ENCODE data around the gene MED27. TPM values are rescaled to one million over a fixed set of nuclear protein-coding genes. Genes with fewer than 3 reads are reported as not detected.

Gene MED27
- polyA plus RNA-seq, 4 donors: 10.8 to 17.8 (median 11.0) TPM

DNA sequence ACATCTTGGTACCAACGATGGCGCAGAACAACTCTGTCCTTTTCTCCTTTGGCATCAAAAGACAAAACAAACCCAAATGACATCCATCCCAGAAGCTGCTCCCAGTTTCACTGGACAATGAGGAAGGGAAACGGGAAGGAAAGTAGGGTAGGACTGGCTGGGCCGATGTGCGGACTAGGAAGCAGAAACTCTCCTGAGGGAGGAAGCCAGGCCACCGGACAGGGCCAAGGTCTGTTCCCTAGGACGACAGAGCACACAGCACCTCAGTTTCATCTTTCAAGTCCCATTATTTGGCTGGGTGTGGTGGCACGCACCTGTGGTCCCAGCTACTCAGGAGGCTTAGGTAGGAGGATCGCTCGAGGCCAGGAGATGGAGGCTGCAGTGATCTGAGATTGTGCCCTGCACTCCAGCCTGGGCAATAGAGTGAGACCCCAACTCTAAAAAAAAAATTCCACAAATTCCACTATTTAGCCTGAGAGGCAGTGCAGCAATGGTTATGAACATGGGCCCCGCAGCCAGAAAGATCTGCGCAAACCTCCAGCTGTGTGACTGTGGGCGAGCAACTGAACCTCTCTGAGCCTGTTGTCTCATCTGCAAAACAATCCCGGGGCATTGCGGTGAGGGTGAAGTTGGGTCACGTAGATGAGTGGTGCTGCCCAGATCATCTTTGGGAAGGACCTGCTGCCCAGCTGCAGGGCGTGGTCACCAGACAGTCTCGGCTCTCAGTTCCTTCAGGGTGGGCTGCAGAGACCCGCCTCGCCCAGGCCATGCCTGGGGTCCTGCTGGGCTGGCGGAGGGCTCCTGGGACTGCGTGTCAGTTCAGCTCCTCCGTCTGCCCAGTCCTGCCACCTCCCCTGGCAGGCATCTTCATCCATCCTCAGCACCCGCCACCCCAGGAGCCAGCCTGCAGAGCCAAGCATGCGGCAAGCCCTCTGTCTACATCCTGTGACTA, 238.6 kb downstream of the MED27 start:
- H3K27ac ChIP-seq (ENCODE audit: low read depth in 1 of 3, low read length in 2 of 3): peak overlapping the region in 1 of 3 donors; percentile 20
- H3K9me3 ChIP-seq (ENCODE audit: control insufficient read depth in 2 of 2, insufficient read depth in 1 of 2, low read depth in 1 of 2, low read length in 1 of 2): no peaks in the 10 kb centered on the region
- FAIRE-seq (no peak), DNase-seq (no peak)
- H3K27me3 ChIP-seq (ENCODE audit: control insufficient read depth in 3 of 3, insufficient read depth in 3 of 3, low read length in 3 of 3): peaks cover 0 to 7% (median 0%) of the 10 kb centered on the region in 3 donors
- H3K4me1 ChIP-seq (ENCODE audit: control insufficient read depth in 3 of 3, insufficient read depth in 2 of 3, low read depth in 1 of 3, low read length in 2 of 3): no peaks in the 10 kb centered on the region
- H3K4me3 ChIP-seq (ENCODE audit: low read depth in 1 of 3, low read length in 3 of 3): no peak overlapping the region
- 84 to 89% (median 85%) methylated on average over 25 of the region's 25 CpGs for WGBS, 3 donors
- H3K36me3 ChIP-seq (ENCODE audit: control insufficient read depth in 3 of 3, insufficient read depth in 2 of 3, low read depth in 1 of 3, low read length in 3 of 3): no peaks in the 10 kb centered on the region

- WGBS, 3 donors: 80 to 82% (median 82%) methylated on average over 8 of the region's 8 CpGs
- FAIRE-seq: no peak
Measured at GRCh38 chr9:131840220-131840619, 239.4 kb downstream of the MED27 start.

GRCh38 chr9:131839281-131840084, 240.2 kb downstream of the MED27 start:
- no peaks in the 10 kb centered on the region for H3K36me3 ChIP-seq (ENCODE audit: control insufficient read depth in 3 of 3, insufficient read depth in 2 of 3, low read depth in 1 of 3, low read length in 3 of 3)
- DNase-seq (peak in 1 of 2 donors; percentile 5), FAIRE-seq (no peak)
- no peaks in the 10 kb centered on the region for H3K4me1 ChIP-seq (ENCODE audit: control insufficient read depth in 3 of 3, insufficient read depth in 2 of 3, low read depth in 1 of 3, low read length in 2 of 3)
- no peak overlapping the region for H3K4me3 ChIP-seq (ENCODE audit: low read depth in 1 of 3, low read length in 3 of 3)
- peak overlapping the region in 1 of 3 donors; percentile 68 for H3K27ac ChIP-seq (ENCODE audit: low read depth in 1 of 3, low read length in 2 of 3)
- peaks cover 0 to 20% (median 0%) of the 10 kb centered on the region in 3 donors for H3K27me3 ChIP-seq (ENCODE audit: control insufficient read depth in 3 of 3, insufficient read depth in 3 of 3, low read length in 3 of 3)
- 74 to 81% (median 76%) methylated on average over 21 to 22 of the region's 22 CpGs for WGBS, 3 donors
- H3K9me3 ChIP-seq (ENCODE audit: control insufficient read depth in 2 of 2, insufficient read depth in 1 of 2, low read depth in 1 of 2, low read length in 1 of 2): no peaks in the 10 kb centered on the region

More at GRCh38 chr9:131840220-131840619, 239.4 kb downstream of the MED27 start:
- H3K27me3 ChIP-seq (ENCODE audit: control insufficient read depth in 3 of 3, insufficient read depth in 3 of 3, low read length in 3 of 3): peaks cover 0 to 13% (median 0%) of the 10 kb centered on the region in 3 donors
- H3K36me3 ChIP-seq (ENCODE audit: control insufficient read depth in 3 of 3, insufficient read depth in 2 of 3, low read depth in 1 of 3, low read length in 3 of 3): no peaks in the 10 kb centered on the region
- H3K4me3 ChIP-seq (ENCODE audit: low read depth in 1 of 3, low read length in 3 of 3): no peak overlapping the region
- H3K9me3 ChIP-seq (ENCODE audit: control insufficient read depth in 2 of 2, insufficient read depth in 1 of 2, low read depth in 1 of 2, low read length in 1 of 2): no peaks in the 10 kb centered on the region
- peak overlapping the region in 1 of 3 donors; percentile 68 for H3K27ac ChIP-seq (ENCODE audit: low read depth in 1 of 3, low read length in 2 of 3)
- no peaks in the 10 kb centered on the region for H3K4me1 ChIP-seq (ENCODE audit: control insufficient read depth in 3 of 3, insufficient read depth in 2 of 3, low read depth in 1 of 3, low read length in 2 of 3)
- DNase-seq: no peak

DNA sequence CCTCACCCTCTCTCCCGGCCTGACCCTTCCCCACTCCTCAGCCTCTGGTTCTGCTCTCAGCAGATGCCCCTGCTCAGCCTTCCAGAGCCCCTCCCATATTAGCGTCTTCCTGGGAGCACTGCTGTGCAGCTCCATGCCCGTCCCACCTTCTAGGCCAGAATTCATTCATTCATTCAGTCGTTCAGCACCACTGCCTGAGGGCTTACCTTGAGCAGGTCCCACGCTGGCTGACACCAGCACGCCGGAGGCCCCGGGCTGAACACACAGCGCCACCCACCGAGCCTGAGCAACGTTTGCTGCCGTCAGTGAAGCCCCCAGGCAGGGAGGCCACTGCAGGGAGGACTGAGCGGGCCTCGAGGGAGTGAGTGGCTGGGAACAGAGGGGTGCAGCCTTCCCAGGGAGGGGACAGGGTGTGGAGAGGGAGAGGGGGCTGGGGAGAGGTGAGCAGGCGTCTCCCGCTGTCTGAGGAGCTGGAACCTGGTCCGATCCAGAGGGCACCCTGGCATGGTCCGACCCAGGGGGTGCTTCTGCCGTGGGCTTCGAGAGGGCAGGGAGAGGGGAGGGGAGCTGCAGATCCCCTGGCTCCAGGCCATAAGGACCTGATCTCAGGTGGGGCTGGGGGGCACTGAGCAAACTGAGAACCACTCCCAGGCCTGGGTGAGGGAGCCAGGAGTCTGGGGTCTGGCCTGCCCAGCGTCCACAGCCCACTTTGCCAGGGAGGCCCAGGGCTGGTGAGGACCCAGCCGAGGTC, 241.0 kb downstream of the MED27 start:
- Histone ChIP-seq H3K4me3 (ENCODE audit: low read depth in 1 of 3, low read length in 3 of 3) (no peak overlapping the region), H3K9me3 (ENCODE audit: control insufficient read depth in 2 of 2, insufficient read depth in 1 of 2, low read depth in 1 of 2, low read length in 1 of 2) (peaks cover 4 to 6% of the 10 kb centered on the region in 2 donors), H3K27ac (ENCODE audit: low read depth in 1 of 3, low read length in 2 of 3) (peak overlapping the region in 1 of 3 donors; percentile 63), H3K27me3 (ENCODE audit: control insufficient read depth in 3 of 3, insufficient read depth in 3 of 3, low read length in 3 of 3) (peaks cover 0 to 23% (median under 1%) of the 10 kb centered on the region in 3 donors), H3K4me1 (ENCODE audit: control insufficient read depth in 3 of 3, insufficient read depth in 2 of 3, low read depth in 1 of 3, low read length in 2 of 3) (no peaks in the 10 kb centered on the region), H3K36me3 (ENCODE audit: control insufficient read depth in 3 of 3, insufficient read depth in 2 of 3, low read depth in 1 of 3, low read length in 3 of 3) (no peaks in the 10 kb centered on the region)
- DNase-seq: no peak
- 57 to 65% (median 58%) methylated on average over 22 of the region's 22 CpGs for WGBS, 3 donors
- FAIRE-seq: no peak

DNA sequence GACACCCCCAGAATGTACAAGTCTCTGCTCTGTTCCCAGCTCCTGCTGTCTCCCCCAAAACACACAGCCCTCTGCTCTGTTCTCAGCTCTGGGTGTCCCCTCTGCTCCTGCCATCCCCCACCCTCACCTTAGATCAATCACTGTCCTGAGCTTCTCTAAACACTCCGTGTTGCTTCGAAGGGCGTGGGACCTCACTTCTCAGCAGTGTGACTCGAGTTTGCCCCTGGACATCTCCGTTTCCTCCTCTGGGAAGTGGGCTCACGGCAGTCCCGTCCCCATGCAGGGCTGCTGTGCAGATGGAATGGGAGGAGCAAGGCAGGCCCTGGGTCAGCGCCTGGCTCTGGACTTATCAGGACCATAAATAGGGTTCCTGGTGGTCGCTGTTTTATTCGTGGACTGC, 241.8 kb downstream of the MED27 start:
- no peak overlapping the region for H3K4me3 ChIP-seq (ENCODE audit: low read depth in 1 of 3, low read length in 3 of 3)
- peaks cover 4 to 8% of the 10 kb centered on the region in 2 donors for H3K9me3 ChIP-seq (ENCODE audit: control insufficient read depth in 2 of 2, insufficient read depth in 1 of 2, low read depth in 1 of 2, low read length in 1 of 2)
- H3K36me3 ChIP-seq (ENCODE audit: control insufficient read depth in 3 of 3, insufficient read depth in 2 of 3, low read depth in 1 of 3, low read length in 3 of 3): no peaks in the 10 kb centered on the region
- no peak overlapping the region for H3K27ac ChIP-seq (ENCODE audit: low read depth in 1 of 3, low read length in 2 of 3)
- H3K4me1 ChIP-seq (ENCODE audit: control insufficient read depth in 3 of 3, insufficient read depth in 2 of 3, low read depth in 1 of 3, low read length in 2 of 3): no peaks in the 10 kb centered on the region
- no peak for DNase-seq
- H3K27me3 ChIP-seq (ENCODE audit: control insufficient read depth in 3 of 3, insufficient read depth in 3 of 3, low read length in 3 of 3): peaks cover 0 to 23% (median 2%) of the 10 kb centered on the region in 3 donors
- 29 to 43% (median 41%) methylated on average over 10 of the region's 10 CpGs for WGBS, 3 donors
- FAIRE-seq: no peak

DNA sequence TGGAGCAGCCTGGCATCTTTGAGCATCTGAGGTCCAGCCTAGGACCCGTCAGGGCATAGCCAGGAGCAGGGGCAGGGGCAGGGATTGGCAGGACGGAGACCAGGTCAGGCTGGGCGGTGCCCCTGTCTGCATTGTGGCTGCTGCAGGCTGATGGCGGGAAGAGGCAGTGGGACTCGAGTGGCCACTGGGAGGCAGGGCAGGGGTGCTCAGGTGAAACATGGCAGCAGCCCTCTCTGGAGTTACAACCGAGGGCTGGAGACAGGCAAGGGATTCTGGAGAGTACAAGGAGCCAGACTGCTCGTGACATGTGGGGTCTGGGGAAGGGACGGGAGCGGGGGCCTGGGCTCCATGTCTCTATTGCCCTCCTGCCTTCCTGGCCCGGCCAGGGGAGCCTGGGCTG, 242.4 kb downstream of the MED27 start:
- DNase-seq (peak in 1 of 2 donors; percentile 3), FAIRE-seq (no peak)
- no peak overlapping the region for H3K27ac ChIP-seq (ENCODE audit: low read depth in 1 of 3, low read length in 2 of 3)
- peaks cover 0 to 23% (median 2%) of the 10 kb centered on the region in 3 donors for H3K27me3 ChIP-seq (ENCODE audit: control insufficient read depth in 3 of 3, insufficient read depth in 3 of 3, low read length in 3 of 3)
- H3K36me3 ChIP-seq (ENCODE audit: control insufficient read depth in 3 of 3, insufficient read depth in 2 of 3, low read depth in 1 of 3, low read length in 3 of 3): no peaks in the 10 kb centered on the region
- peaks cover 4 to 8% of the 10 kb centered on the region in 2 donors for H3K9me3 ChIP-seq (ENCODE audit: control insufficient read depth in 2 of 2, insufficient read depth in 1 of 2, low read depth in 1 of 2, low read length in 1 of 2)
- 30 to 57% (median 50%) methylated on average over 9 to 10 of the region's 10 CpGs for WGBS, 3 donors
- H3K4me1 ChIP-seq (ENCODE audit: control insufficient read depth in 3 of 3, insufficient read depth in 2 of 3, low read depth in 1 of 3, low read length in 2 of 3): no peaks in the 10 kb centered on the region
- no peak overlapping the region for H3K4me3 ChIP-seq (ENCODE audit: low read depth in 1 of 3, low read length in 3 of 3)

GRCh38 chr9:131836607-131837315, 242.9 kb downstream of the MED27 start:
- Histone ChIP-seq H3K4me3 (ENCODE audit: low read depth in 1 of 3, low read length in 3 of 3) (no peak overlapping the region), H3K4me1 (ENCODE audit: control insufficient read depth in 3 of 3, insufficient read depth in 2 of 3, low read depth in 1 of 3, low read length in 2 of 3) (no peaks in the 10 kb centered on the region), H3K27ac (ENCODE audit: low read depth in 1 of 3, low read length in 2 of 3) (no peak overlapping the region), H3K9me3 (ENCODE audit: control insufficient read depth in 2 of 2, insufficient read depth in 1 of 2, low read depth in 1 of 2, low read length in 1 of 2) (peaks cover 4 to 8% of the 10 kb centered on the region in 2 donors), H3K27me3 (ENCODE audit: control insufficient read depth in 3 of 3, insufficient read depth in 3 of 3, low read length in 3 of 3) (peaks cover 0 to 23% (median 2%) of the 10 kb centered on the region in 3 donors), H3K36me3 (ENCODE audit: control insufficient read depth in 3 of 3, insufficient read depth in 2 of 3, low read depth in 1 of 3, low read length in 3 of 3) (no peaks in the 10 kb centered on the region)
- no peak for FAIRE-seq
- 76 to 91% (median 85%) methylated on average over 16 to 17 of the region's 17 CpGs for WGBS, 3 donors
- DNase-seq: no peak

Measured in small intestine (tissue), 7 donors.